B cell (primary cell): ENCODE results near the gene COG5.

Source experiments
- CTCF ChIP-seq: fragments of 200-600 bp; IDR thresholded peaks from one replicate; pipeline ENCODE4 v1.8.0; 2022; ENCODE audit warnings: antibody characterized with exemption, mild to moderate bottlenecking
- EZH2 ChIP-seq: IDR thresholded peaks from 2 replicates; pipeline ENCODE4 v1.6.1; 2012; ENCODE audit warnings: borderline replicate concordance, low read depth, mild to moderate bottlenecking, moderate library complexity, low read length; ENCODE audit not compliant: insufficient read depth, poor library complexity, severe bottlenecking

- TF ChIP-seq CTCF (no peak), EZH2 (no peak)
These were observed 95.7 kb downstream of the COG5 start for GRCh38 chr7:107467972-107468371.
